Retinal pigment epithelial cell (primary cell): ENCODE data around the gene SLC2A9.

Source experiments
- DNase-seq: peaks from one replicate; pipeline ENCODE4 v3.0.0-alpha.2; 2010; ENCODE audit warnings: low read depth
- H3K4me3 ChIP-seq: 2 replicates; pipeline ENCODE4 v1.5.1; 2011; ENCODE audit warnings: mild to moderate bottlenecking, low read length, control low read depth, moderate library complexity
- TF ChIP-seq, protein P1 (sequence below): conservative IDR thresholded peaks from 2 replicates; pipeline ENCODE4 v1.5.1; 2011; ENCODE audit warnings: low read depth, low read length, control low read depth, inconsistent platforms

The SLC2A9 gene

DNA sequence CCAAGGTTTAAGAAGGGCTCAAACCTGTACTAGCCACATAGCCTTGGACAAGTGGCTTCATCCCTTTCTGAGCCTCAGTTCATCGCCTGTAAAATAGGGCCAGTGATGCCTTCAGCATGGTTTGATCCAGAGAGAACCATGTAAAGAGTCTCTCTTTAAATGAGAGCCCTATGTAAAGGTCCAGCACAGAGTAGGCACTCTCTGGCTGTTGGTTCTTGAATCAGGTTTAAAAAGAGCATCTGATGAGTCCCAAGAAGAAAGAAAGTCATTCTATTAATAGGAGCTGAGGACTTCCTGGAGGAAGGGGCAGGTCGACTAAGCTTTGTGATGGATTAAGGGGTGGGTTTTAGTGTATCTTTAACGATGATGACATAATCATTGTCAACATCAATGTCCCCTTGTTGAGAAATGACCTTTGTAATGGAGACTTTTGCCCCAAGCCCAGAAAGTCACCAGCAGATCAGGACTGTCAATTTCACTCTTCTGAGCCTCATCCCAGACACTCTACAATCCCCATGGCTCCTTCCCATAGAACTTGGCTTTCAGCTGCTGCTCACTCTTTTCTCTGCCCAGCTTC lies 4.0 kb upstream of the SLC2A9 start:
- no peak overlapping the region for H3K4me3 ChIP-seq
- DNase-seq: no peak
- TF ChIP-seq, protein P1, sequence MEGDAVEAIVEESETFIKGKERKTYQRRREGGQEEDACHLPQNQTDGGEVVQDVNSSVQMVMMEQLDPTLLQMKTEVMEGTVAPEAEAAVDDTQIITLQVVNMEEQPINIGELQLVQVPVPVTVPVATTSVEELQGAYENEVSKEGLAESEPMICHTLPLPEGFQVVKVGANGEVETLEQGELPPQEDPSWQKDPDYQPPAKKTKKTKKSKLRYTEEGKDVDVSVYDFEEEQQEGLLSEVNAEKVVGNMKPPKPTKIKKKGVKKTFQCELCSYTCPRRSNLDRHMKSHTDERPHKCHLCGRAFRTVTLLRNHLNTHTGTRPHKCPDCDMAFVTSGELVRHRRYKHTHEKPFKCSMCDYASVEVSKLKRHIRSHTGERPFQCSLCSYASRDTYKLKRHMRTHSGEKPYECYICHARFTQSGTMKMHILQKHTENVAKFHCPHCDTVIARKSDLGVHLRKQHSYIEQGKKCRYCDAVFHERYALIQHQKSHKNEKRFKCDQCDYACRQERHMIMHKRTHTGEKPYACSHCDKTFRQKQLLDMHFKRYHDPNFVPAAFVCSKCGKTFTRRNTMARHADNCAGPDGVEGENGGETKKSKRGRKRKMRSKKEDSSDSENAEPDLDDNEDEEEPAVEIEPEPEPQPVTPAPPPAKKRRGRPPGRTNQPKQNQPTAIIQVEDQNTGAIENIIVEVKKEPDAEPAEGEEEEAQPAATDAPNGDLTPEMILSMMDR: no peak

DNA sequence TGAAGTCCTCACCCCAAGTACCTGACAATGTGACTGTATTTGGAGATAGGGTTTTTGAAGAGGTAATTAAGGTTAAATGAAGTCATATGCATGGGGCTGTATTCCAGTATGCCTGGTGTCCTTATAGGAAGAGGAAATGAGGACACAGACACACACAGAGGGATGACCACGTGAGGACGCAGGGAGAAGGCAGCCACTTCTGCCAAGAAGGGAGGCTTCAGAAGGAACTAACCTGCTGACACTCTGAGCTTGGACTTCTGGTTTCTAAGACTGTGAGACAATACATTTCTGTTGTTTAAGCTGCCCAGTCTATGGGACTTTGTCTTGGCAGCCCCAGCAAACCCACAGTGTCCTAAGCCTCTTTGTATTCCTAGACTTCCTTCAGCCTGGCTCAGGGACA lies 3.0 kb upstream of the SLC2A9 start:
- TF ChIP-seq, protein P1: no peak
- no peak for DNase-seq
- H3K4me3 ChIP-seq: no peak overlapping the region

- no peak overlapping the region for H3K4me3 ChIP-seq
- DNase-seq: no peak
- TF ChIP-seq, protein P1: no peak
Measured at GRCh38 chr4:10023806-10024205, 2.5 kb upstream of the SLC2A9 start.

DNA sequence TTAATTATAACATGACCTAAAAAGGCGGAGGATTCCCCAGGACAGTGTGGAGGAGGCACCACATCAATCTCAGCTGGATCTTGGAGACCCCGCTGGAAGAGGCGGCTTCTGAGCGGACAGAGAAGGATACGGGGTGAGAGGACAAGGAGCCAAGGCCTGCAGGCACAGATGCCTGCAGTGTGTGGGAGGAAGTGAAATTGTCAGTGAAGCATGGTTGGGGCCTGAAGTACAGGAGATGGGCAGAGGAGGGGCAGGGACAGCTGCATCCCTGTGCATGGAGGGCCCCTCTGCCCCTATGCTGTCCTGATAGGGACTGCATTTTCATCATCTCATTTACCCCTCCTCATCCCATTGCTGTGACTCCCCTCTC lies 1.7 kb upstream of the SLC2A9 start:
- DNase-seq: no peak
- TF ChIP-seq, protein P1: no peak
- no peak overlapping the region for H3K4me3 ChIP-seq

DNA sequence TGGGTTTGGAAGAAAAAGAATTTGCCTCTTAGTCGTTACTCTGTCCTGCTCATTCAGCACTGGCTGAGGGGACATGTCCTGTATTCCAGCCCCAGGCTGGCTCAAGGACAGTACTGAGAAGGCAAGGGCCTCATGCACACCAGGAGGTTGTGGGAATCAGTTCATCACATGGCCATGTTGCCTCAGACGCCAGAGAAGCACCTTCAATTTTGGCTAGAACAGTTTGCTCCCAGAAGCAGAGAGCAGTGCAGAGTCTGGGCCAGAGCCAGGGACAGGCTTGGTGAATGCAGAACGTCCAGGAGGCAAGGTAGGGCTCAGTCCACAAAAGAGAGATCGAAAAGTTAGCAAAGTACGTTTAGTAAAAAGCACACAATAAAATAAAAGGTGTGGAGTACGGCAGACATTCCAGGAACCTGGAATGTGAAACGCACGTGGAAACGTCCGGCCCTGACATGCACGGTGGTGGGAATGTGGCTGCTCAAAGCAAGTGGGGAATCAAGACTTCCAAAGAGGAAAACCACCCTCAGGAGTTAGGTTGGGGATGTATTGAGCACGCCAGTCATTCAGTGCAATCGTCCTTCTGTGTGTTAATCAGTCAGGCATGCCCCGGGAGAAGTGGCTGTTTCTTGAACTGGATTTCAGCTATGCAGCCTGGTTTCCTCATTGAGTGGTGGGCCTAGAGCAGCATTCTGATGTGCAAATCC lies 1.2 kb upstream of the SLC2A9 start:
- H3K4me3 ChIP-seq: no peak overlapping the region
- TF ChIP-seq, protein P1: no peak
- no peak for DNase-seq

- no peak overlapping the region for H3K4me3 ChIP-seq
- TF ChIP-seq, protein P1: no peak
- DNase-seq: no peak
Measured at GRCh38 chr4:10021653-10022023, 341 bp upstream of the SLC2A9 start.

GRCh38 chr4:10020106-10020505 lies 1.2 kb downstream of the SLC2A9 start:
- H3K4me3 ChIP-seq: no peak overlapping the region
- TF ChIP-seq, protein P1: no peak
- no peak for DNase-seq
